PFSK-1 (cell line): Measurements from ENCODE around the gene MYO10.

Experiments used
- FOXP2 ChIP-seq: optimal IDR thresholded peaks from 2 replicates; pipeline ENCODE3; 2011; ENCODE audit warnings: borderline replicate concordance, control low read depth, inconsistent platforms; ENCODE audit not compliant: insufficient read depth; ENCODE audit errors: extremely low read length, extremely low read depth
- POLR2AphosphoS5 ChIP-seq: IDR thresholded peaks from 2 replicates; pipeline ENCODE4 v1.6.1; 2012; ENCODE audit warnings: low read depth, mild to moderate bottlenecking, control low read depth, low read length, moderate library complexity
- SIN3A ChIP-seq: IDR thresholded peaks from 2 replicates; pipeline ENCODE4 v1.6.1; 2012; ENCODE audit warnings: mild to moderate bottlenecking, low read length, moderate library complexity, borderline replicate concordance; ENCODE audit not compliant: insufficient read depth
- TAF1 ChIP-seq: IDR thresholded peaks from 2 replicates; pipeline ENCODE4 v1.6.1; 2012; ENCODE audit warnings: low read length, control low read depth, borderline replicate concordance; ENCODE audit not compliant: insufficient read depth
- TF ChIP-seq, protein P1 (sequence below), 2 experiments: IDR thresholded peaks; 2 replicates each; pipeline versions ENCODE4 v1.6.1 to v1.8.0; 2011 to 2012; ENCODE audit warnings: low read depth in 2 of 2, low read length in 2 of 2, control low read depth in 1 of 2, inconsistent platforms in 1 of 2, mild to moderate bottlenecking in 1 of 2, moderate library complexity in 1 of 2; ENCODE audit not compliant: insufficient read depth in 1 of 2

The MYO10 gene

DNA sequence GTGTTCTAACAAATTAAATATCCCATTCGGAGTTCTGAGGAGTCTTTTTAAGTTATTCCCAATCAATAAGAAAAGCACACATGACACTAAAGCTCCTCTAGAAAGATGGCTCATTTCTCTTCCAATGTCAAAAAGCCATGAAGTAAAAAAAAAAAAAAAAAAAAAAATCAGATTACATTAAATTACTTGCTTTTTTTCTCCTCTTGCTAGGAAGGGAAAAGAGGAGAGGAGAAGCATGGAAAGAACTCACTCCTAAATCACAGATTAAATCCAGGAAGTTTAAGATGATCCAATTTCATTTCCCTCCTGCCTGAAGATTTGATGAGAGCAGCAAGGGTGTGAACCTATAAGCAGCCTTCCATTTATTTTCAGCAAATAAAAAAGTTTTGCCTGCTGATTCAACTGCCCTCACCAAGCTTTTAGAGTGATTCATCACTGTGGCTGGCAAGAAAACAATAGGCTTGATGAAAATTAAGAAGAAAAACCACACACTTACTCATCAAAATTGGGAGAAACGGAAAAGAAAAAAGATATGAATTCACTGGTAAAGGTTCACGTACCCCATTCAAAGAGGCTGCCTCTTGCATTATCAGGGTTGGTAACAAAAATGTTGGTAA is 19.7 kb downstream of the MYO10 start:
- TF ChIP-seq FOXP2 (no peak), POLR2AphosphoS5 (no peak), SIN3A (no peak), TAF1 (no peak)

- no peak for TF ChIP-seq POLR2AphosphoS5
- TF ChIP-seq, protein P1, sequence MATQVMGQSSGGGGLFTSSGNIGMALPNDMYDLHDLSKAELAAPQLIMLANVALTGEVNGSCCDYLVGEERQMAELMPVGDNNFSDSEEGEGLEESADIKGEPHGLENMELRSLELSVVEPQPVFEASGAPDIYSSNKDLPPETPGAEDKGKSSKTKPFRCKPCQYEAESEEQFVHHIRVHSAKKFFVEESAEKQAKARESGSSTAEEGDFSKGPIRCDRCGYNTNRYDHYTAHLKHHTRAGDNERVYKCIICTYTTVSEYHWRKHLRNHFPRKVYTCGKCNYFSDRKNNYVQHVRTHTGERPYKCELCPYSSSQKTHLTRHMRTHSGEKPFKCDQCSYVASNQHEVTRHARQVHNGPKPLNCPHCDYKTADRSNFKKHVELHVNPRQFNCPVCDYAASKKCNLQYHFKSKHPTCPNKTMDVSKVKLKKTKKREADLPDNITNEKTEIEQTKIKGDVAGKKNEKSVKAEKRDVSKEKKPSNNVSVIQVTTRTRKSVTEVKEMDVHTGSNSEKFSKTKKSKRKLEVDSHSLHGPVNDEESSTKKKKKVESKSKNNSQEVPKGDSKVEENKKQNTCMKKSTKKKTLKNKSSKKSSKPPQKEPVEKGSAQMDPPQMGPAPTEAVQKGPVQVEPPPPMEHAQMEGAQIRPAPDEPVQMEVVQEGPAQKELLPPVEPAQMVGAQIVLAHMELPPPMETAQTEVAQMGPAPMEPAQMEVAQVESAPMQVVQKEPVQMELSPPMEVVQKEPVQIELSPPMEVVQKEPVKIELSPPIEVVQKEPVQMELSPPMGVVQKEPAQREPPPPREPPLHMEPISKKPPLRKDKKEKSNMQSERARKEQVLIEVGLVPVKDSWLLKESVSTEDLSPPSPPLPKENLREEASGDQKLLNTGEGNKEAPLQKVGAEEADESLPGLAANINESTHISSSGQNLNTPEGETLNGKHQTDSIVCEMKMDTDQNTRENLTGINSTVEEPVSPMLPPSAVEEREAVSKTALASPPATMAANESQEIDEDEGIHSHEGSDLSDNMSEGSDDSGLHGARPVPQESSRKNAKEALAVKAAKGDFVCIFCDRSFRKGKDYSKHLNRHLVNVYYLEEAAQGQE (IDR thresholded peaks at IDR 0.05; ENCODE audit: insufficient read depth in 1 of 2, low read depth in 2 of 2, low read length in 2 of 2): no peak
- no peak for TF ChIP-seq FOXP2
- no peak for TF ChIP-seq SIN3A
- TF ChIP-seq TAF1: no peak
Observed at GRCh38 chr5:16914584-16914983, 21.5 kb downstream of the MYO10 start.

- TF ChIP-seq POLR2AphosphoS5 (no peak), FOXP2 (no peak), SIN3A (no peak), TAF1 (no peak)
- TF ChIP-seq, protein P1 (IDR thresholded peaks at IDR 0.05; ENCODE audit: insufficient read depth in 1 of 2, low read depth in 2 of 2, low read length in 2 of 2): no peak
Observed at GRCh38 chr5:16914108-16914435, 22.0 kb downstream of the MYO10 start.

DNA sequence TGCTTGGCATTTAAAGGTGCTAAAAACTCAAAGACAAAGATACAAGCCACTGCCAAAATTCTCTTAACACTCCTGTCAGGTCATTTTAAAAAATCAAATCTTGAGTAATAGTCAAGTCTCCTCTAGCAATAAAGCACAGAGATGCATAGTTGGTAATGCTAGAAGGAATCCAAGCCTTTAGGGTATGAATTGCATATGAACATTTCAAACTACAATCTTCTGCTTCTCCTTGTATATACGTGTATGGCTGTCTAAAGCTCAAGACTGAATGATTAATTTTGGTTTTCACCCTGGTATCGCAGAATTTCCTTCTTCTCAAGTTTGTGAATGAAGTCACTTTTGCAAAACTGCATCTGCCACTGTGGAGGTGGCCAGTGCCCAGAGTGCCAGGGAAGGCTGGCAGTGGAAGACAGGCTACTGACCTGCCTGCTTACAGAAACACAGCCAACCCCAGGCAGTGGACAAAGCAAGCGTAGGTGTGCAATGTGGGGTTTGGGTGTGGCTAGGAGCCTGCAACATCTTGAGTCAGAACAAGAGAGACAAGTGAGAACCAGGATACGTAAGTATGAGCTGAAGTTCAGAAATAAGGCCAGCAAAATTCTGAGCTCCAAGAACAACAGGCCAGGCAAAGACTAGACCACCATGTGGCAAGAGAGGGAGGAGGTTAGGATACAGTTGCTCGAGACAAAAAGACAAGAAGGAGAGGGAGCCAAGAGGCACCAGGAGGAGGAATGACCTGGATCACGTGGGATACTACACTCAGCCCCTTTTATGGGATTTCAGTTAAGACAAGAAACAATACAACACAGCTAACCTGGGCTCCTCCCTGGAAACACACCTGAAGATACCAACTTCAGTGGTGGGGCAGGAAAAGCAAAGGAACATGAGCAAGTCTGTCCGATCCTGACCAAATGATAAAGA is 22.6 kb downstream of the MYO10 start:
- no peak for TF ChIP-seq SIN3A
- no peak for TF ChIP-seq FOXP2
- TF ChIP-seq TAF1: no peak
- TF ChIP-seq POLR2AphosphoS5: no peak
- TF ChIP-seq, protein P1 (IDR thresholded peaks at IDR 0.05; ENCODE audit: insufficient read depth in 1 of 2, low read depth in 2 of 2, low read length in 2 of 2): no peak

DNA sequence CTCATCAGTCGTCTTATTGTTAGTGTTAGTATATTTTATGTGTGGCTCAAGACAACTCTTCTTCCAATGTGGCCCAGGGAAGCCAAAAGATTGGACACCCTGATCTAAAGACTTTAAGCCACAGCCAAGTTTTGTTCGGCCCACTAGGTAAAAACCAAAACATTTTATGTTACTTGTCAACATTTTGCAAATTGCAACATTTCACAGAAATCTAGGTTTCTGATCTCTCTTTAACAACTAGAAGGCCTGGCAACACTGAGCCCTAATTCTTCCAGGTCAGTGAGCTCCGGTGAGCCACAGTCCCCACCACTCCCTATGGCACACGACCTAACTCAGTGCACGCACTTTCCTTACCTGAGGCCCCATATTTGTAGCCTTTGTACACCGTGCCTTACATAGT is 24.0 kb downstream of the MYO10 start:
- TF ChIP-seq FOXP2: no peak
- no peak for TF ChIP-seq POLR2AphosphoS5
- no peak for TF ChIP-seq TAF1
- TF ChIP-seq SIN3A: no peak
- TF ChIP-seq, protein P1 (IDR thresholded peaks at IDR 0.05; ENCODE audit: insufficient read depth in 1 of 2, low read depth in 2 of 2, low read length in 2 of 2): no peak
